ENCODE data around the gene KRTAP1-3. TPM values are rescaled to one million over a fixed set of nuclear protein-coding genes. Genes with fewer than 3 reads are reported as not detected.
"Not testable (repeated sequence)": the region's sequence is repeated elsewhere in the genome, so short reads cannot be mapped to it uniquely, and the experiment has no call there.

KRTAP1-3 gene
- polyA plus RNA-seq, 3 donors: not detected

DNA sequence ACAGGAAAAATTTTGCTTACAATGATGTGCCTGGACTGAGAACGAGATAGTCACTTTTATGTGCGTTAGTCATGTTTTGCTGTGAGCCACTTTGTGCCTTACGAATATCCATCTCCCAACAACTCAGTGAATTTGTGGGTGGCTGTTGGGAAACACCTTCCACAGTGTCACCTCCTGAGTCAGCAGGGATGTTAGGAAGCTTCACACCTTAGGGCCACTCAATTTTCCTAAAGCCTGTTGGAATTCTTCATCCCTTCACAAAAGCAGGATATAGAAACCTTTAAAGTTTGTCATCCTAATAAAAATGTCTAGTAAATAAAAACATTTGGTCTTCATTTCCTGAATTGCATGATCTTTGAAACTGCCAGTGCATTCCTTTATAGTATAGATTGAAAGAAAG, 21.5 kb downstream of the KRTAP1-3 start:
- no peak for DNase-seq (ENCODE audit: low read depth in 3 of 3, low spot score in 2 of 3)

DNA sequence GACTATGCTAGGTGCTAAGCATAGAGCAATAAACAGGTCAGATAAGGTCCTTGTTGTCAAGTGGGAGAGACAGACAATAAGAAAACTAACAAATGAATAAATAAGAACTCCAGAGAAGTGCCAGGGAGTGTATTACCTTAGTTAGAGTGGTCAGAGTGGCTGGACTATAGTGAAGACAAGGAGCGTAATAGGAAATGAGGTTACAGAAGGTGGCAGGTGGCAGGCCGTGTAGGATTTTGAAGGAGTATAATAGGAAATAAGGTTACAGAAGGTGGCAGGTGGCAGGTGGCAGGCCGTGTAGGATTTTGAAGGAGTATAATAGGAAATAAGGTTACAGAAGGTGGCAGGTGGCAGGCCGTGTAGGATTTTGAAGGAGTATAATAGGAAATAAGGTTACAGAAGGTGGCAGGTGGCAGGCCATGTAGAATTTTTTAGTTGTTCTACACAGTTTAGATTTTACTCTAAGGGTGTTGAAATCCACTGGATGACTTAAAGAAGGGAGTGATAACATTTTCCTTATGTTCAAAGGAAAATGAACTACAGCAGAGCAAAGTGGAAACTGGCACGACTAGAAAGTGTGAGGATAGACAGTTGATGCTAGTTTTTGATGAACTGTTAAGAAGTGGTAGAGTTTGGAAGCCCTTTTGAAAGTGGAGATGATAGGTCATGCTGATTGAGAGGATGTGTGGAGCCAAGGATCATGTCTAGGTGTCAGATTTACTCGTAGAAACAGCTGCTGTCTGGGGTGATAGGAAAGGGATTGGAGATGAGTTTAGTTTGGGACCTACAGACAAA, 22.2 kb downstream of the KRTAP1-3 start:
- no peak for DNase-seq (ENCODE audit: low read depth in 3 of 3, low spot score in 2 of 3)

DNA sequence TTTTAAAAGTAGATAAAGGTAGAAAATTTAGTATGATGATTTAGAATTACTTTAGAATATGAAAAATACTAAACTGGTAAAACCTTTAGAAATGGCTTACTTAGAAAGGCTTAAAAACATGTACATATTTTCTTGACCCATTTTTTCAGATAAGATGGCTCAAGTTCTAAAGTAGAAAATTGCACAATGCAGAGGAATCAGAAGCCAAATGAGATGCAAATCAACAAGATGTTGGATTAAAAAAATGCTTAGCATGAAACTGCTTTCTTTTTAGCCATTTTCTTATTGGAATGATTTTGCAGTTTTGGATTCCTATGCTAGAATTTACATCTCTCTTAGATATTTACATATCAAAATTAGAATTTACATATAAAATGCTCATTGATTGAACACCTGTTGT, 24.2 kb downstream of the KRTAP1-3 start:
- no peak for DNase-seq (ENCODE audit: low read depth in 3 of 3, low spot score in 2 of 3)

DNA sequence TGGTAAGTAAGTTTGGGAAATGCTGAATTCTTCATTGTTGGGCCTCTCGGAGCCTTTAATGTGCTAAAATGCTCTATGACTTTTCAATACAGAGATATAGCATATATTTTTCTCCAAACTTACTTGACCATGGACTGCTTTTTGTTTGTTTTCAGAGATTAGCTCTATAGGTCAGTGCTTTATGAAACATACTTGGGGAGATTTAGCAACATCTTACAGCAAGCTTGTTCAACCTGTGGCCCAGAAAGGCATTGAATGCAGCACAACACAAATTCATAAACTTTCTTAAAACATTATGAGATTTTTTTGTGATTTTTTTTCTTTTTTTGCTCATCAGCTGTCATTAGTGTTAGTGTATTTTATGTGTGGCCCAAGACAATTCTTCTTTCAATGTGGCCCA, 24.7 kb downstream of the KRTAP1-3 start:
- no peak for DNase-seq (ENCODE audit: low read depth in 3 of 3, low spot score in 2 of 3)

DNA sequence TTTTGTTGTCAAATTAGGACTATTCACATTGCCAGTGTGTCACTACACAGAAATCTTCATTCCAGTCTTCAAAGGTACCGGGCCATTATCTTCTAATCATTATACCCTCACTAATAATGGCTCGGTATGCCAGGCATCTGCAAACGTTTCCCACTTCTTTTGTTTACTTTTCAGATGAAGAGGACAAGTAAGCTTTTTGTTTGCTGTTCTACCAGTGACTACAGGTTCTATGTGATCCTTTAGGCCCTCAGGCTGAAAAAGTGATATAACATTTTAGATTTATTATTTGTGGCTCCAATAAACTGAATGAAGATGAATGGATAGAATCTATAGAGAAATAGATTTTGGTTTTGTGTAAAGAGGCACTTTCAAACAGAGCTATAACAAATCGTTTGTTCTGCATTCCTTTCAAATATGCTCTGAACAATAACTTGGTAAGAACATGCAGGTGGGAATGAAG, 25.3 kb downstream of the KRTAP1-3 start:
- DNase-seq (ENCODE audit: low read depth in 3 of 3, low spot score in 2 of 3): no peak

DNA sequence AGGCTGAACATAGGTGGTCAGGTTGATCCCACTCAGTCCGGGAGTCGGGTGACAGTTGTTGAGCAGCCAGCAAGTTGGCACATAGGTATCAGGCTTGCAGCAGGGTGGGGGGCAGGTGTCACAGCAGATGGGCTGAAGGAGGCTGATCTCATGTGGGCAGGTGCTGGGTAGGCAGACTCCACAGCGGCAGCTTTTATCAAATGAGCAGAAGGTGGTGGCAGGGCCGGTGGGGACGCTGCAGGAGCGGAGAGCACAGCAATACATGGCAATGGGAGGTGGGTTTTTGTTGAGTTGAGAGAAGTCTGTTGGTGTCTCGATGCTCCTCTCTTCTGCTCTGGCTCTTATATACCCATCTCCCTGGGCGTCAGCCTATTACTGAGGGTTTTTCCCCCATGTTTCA, 25.9 kb downstream of the KRTAP1-3 start, which contains the start of gene KRTAP3-1:
KRTAP3-1 (minus strand) TSS at position 318 of the 400 bp plus-strand sequence; CDS start at position 264, 54 bp downstream.
- DNase-seq (ENCODE audit: low read depth in 3 of 3, low spot score in 2 of 3): no peak

DNA sequence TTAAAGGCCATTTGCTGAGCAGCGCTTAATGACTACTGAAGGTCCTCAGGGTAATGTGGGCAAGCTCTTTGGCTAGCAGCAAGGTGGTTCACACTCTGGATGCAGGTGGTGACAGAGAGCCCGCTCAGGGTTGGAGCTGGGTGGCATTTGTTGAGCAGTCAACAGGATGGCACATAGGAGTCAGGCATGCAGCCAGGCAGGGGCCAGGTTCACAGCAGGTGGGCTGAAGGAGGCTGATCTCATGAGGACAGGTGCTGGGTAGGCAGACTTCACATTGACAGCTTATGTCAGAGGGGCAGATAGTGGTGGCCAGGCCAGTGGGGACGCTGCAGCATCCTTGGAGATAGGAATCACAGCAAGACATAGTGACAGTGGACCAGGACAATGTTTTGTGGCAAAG, 30.3 kb downstream of the KRTAP1-3 start:
- DNase-seq (ENCODE audit: low read depth in 3 of 3, low spot score in 2 of 3): no peak

DNA sequence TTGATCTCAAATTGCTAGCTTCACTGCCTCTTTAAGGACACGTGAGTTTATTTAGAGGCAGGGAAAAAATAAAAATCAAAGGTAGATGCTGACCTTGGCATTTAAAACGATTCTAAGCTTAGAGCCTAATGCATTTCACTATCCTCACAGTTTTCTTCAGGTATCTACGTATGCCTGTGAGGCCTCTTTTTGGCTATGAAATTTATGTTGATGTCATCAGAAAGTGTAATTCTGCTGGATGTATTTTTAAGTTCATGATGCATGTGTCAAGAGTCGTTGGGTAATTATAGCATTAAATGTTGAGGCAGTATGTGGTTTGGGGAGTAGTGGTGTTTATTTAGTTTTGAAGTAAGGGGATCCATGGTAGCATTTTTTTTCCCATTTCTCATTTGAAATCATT, 30.7 kb downstream of the KRTAP1-3 start:
- no peak for DNase-seq (ENCODE audit: low read depth in 3 of 3, low spot score in 2 of 3)

DNA sequence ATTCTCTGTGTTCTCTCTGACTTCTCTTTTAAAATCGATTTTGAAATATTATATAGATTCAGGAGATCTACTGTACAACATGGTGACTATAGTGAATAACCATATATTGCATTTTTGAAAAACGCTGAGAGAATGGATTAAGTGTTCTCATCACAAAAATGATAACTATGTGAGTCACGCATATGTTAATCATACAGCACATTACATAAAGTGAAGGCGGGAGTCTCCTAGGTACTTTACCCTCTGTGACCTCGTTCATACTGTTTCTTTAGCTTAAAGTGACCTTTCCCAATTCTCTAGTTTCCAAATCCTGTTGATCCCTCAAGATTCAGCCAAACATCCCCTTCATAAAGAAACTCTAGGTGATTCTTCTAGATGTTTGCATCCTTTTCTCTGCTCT, 31.9 kb downstream of the KRTAP1-3 start:
- DNase-seq (ENCODE audit: low read depth in 3 of 3, low spot score in 2 of 3): no peak

DNA sequence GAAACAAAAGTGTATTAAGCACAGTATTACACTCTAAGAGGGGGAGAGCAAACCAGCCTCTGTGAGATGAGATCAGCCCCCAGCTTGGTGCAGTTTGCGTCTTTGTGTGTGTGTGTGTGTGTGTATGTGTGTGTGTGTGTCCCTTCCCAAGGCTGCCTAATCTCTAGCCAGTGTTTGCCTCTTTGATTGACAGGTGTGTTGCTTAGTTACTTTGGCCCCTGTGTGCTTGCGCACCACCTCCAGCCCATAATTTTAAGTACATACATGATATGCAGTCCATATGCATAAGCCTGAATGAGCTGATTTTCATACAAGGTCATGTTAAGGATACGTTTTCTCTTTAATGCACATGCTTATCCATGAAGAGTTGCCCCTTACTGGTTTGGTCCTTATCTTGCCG, 32.9 kb downstream of the KRTAP1-3 start:
- no peak for DNase-seq (ENCODE audit: low read depth in 3 of 3, low spot score in 2 of 3)

DNA sequence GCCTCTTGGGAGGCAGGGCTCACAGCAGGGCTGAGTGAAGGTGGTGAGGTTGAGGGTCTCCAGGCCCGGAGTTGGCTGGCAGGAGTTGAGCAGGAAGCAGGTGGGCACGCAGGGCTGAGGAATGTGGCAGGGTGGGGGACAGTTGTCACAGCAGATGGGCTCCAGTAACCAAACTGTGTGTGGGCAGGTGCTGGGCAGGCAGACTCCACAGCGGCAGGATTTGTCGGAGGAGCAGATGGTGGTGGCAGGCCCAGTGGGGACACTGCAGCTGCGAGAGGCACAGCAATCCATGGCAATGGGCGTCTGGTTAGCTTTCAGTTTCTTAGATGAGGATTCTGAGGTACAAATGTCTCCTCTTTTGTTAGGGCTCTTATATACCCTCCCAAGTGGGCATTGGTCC, 35.1 kb downstream of the KRTAP1-3 start, which contains the start of gene KRTAP3-2:
KRTAP3-2 (minus strand) TSS at position 344 of the 400 bp plus-strand sequence; CDS start at position 291, 53 bp downstream.
- not testable (repeated sequence) for DNase-seq (ENCODE audit: low read depth in 3 of 3, low spot score in 2 of 3)

DNA sequence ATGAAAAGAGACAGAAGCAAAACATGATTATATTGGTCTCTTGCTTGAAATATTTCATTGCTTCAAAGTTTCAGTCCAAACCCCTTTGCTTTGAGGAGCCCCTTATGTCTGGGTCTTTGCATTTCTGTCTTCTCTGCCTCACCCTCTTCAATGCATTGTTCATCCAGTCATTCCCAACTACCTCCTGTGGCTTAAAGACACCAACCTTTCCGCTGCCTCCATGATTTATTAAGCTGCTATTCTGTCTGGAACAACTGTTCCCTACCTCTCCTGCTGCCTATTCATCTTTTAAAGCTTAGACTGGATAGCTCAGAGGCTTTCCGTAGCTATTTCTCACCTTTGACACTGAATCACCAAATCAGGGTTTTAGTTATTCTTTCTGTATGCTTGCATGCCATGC, 37.3 kb downstream of the KRTAP1-3 start:
- DNase-seq (ENCODE audit: low read depth in 3 of 3, low spot score in 2 of 3): no peak

DNA sequence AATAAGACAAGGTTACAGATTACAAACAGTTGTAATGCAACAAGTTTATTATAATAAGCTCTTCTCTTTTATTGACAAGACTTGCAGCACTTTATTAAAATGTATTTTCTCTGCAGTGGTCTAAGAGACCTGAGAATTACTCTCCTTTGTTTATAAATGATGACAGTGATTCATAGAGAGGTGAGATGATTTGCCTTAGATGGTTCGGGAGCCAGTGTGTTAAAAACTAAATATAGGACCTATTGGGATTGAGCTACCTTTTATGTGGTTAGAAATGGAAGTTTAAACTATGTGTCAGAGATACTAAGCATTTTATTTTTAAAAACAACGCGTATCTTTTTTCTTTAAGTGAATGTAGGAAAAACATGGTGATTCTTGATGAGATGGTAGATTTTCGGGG, 37.8 kb downstream of the KRTAP1-3 start:
- DNase-seq (ENCODE audit: low read depth in 3 of 3, low spot score in 2 of 3): no peak

DNA sequence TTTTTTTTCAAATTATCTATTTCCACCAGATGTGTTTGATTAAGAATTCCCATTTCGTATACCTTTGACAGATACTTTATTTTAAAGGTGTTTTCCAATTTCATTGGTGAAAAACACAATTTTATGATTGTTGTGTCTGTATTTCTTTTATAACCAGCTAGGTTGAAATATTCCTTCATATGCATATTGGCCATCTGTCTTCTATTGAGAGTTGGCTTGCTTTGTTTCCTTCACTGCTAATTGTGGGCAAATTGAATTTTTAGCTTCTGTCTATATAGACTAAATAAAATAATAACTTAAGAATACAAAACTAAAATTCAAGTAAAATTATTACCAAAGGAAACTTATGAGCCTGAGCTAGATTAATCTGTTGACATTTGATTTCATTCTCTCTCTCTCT, 39.6 kb downstream of the KRTAP1-3 start:
- DNase-seq (ENCODE audit: low read depth in 3 of 3, low spot score in 2 of 3): no peak

DNA sequence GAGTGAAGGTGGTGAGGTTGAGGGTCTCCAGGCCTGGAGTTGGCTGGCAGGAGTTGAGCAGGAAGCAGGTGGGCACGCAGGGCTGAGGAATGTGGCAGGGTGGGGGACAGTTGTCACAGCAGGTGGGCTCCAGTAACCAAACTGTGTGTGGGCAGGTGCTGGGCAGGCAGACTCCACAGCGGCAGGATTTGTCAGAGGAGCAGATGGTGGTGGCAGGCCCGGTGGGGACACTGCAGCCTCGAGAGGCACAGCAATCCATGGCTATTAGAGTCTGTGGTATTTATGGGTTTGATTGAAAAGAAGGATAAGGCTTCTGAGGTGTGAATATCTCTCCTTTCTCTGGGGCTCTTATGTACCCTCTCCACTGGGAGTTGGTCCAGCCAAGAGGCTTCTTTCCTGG, 40.8 kb downstream of the KRTAP1-3 start, which contains the start of gene KRTAP3-3:
KRTAP3-3 (minus strand) TSS at position 326 of the 400 bp plus-strand sequence; CDS start at position 259, 67 bp downstream.
- DNase-seq (ENCODE audit: low read depth in 3 of 3, low spot score in 2 of 3): no peak

DNA sequence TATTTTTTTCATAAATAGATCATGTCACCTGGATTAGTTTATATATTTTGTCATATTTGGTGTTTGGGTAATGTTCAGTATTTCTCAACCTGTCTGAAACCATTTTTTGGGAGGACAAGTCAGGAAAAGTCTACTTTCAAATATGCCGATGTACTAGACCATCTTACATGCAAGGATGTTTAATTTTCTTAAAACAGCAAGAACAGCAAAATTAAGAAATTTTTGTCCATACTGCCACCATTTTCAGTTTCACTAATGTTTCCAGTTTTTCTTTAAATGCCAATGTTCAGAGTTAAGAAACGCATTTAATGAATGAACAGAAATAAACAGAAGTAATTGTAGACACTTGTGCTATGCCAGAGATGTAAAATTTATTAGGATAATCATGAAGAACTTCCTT, 41.6 kb downstream of the KRTAP1-3 start:
- DNase-seq (ENCODE audit: low read depth in 3 of 3, low spot score in 2 of 3): no peak

DNA sequence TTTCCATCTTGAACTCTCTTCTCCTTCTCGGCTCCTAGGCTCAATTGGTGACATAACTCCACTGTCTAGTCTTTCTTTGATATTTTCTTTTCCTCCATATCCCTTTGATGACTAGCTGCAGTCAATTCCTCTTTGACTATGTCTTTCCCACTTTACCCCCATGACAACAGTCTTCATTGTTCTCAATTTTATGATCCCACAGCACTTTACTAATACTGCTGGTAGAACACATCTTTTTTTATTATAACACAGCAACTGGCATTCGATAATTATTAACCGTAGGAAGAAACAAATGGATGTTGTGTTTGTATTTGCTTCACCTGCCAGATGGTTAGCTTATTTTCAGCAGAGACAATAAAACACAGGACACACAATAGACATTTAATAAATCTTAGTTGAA, 42.0 kb downstream of the KRTAP1-3 start:
- no peak for DNase-seq (ENCODE audit: low read depth in 3 of 3, low spot score in 2 of 3)

DNA sequence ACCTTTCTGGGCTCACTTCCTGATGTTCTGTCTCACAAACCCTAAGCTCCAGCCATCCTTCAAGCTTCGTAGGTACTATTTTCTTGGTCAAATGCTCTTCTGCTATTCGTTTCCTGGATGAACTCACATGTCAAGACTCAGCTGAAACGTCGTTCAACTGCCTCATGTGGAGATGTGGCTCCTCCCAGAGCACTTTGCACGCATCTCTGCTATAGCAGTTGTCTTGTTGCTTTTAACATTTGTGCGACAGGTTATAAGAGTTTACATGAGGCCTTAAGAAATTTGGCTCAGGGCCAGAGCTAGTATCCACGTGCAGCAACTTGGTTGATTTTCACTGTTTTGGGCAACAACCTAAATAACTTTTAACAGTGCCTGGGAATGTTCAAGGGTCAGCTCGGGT, 47.8 kb downstream of the KRTAP1-3 start:
- DNase-seq (ENCODE audit: low read depth in 3 of 3, low spot score in 2 of 3): no peak

DNA sequence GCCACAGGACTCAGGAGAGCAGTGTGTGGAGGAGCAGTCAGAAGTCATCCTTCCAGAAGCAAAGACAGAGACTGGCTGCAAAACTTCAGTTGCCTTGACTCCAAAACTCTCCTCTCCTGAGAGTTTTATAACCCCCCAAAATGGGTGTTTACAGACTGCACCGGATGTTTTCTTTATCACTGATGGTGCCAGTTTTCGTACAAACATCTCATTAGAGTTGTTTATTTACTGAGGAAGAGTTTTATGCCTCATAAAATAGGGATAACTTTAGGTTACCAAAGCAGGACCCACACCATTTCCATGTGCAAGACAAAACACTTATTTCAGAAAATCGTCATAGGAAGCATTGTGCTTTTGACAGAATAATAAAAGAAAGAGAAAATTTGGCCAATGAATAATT, 50.4 kb downstream of the KRTAP1-3 start, which contains the start of gene KRT40:
KRT40 (minus strand) TSS at position 101 of the 400 bp plus-strand sequence; CDS start at position 48, 53 bp downstream.
- no peak for DNase-seq (ENCODE audit: low read depth in 3 of 3, low spot score in 2 of 3)

Measured in right renal cortex interstitium (tissue), 3 donors.